ENCODE data around the gene TFAP2B.

Gene TFAP2B

GRCh38 chr6:50840811-50841192 is 22.1 kb downstream of the TFAP2B start:
- TF ChIP-seq SIN3A (IDR thresholded peaks at IDR 0.05; ENCODE audit: borderline replicate concordance, insufficient read depth, low read length) (no peak), POLR2AphosphoS5 (IDR thresholded peaks at IDR 0.05; ENCODE audit: low read depth, low read length) (no peak), TAF1 (IDR thresholded peaks at IDR 0.05; ENCODE audit: borderline replicate concordance, insufficient read depth, low read length) (no peak), REST (IDR thresholded peaks at IDR 0.05; ENCODE audit: insufficient read depth in 1 of 2, low read depth in 2 of 2, low read length in 2 of 2) (no peak), FOXP2 (optimal IDR thresholded peaks at IDR 0.05; ENCODE audit: borderline replicate concordance, extremely low read depth, extremely low read length, insufficient read depth) (no peak)

- no peak for TF ChIP-seq FOXP2 (optimal IDR thresholded peaks at IDR 0.05; ENCODE audit: borderline replicate concordance, extremely low read depth, extremely low read length, insufficient read depth)
- TF ChIP-seq POLR2AphosphoS5 (IDR thresholded peaks at IDR 0.05; ENCODE audit: low read depth, low read length) = no peak
- TF ChIP-seq TAF1 (IDR thresholded peaks at IDR 0.05; ENCODE audit: borderline replicate concordance, insufficient read depth, low read length) = no peak
- no peak for TF ChIP-seq SIN3A (IDR thresholded peaks at IDR 0.05; ENCODE audit: borderline replicate concordance, insufficient read depth, low read length)
- TF ChIP-seq REST (IDR thresholded peaks at IDR 0.05; ENCODE audit: insufficient read depth in 1 of 2, low read depth in 2 of 2, low read length in 2 of 2) = no peak
These were observed 23.8 kb downstream of the TFAP2B start for GRCh38 chr6:50842446-50842845.

- TF ChIP-seq FOXP2 (optimal IDR thresholded peaks at IDR 0.05; ENCODE audit: borderline replicate concordance, extremely low read depth, extremely low read length, insufficient read depth) (no peak), TAF1 (IDR thresholded peaks at IDR 0.05; ENCODE audit: borderline replicate concordance, insufficient read depth, low read length) (no peak), REST (IDR thresholded peaks at IDR 0.05; ENCODE audit: insufficient read depth in 1 of 2, low read depth in 2 of 2, low read length in 2 of 2) (no peak), POLR2AphosphoS5 (IDR thresholded peaks at IDR 0.05; ENCODE audit: low read depth, low read length) (no peak), SIN3A (IDR thresholded peaks at IDR 0.05; ENCODE audit: borderline replicate concordance, insufficient read depth, low read length) (no peak)
These were observed 24.3 kb downstream of the TFAP2B start for GRCh38 chr6:50842861-50843384.

GRCh38 chr6:50843842-50844241 is 25.2 kb downstream of the TFAP2B start:
- no peak for TF ChIP-seq POLR2AphosphoS5 (IDR thresholded peaks at IDR 0.05; ENCODE audit: low read depth, low read length)
- TF ChIP-seq SIN3A (IDR thresholded peaks at IDR 0.05; ENCODE audit: borderline replicate concordance, insufficient read depth, low read length) = no peak
- TF ChIP-seq TAF1 (IDR thresholded peaks at IDR 0.05; ENCODE audit: borderline replicate concordance, insufficient read depth, low read length) = no peak
- TF ChIP-seq FOXP2 (optimal IDR thresholded peaks at IDR 0.05; ENCODE audit: borderline replicate concordance, extremely low read depth, extremely low read length, insufficient read depth) = no peak
- no peak for TF ChIP-seq REST (IDR thresholded peaks at IDR 0.05; ENCODE audit: insufficient read depth in 1 of 2, low read depth in 2 of 2, low read length in 2 of 2)

Data from PFSK-1 (cell line).